Small intestine (tissue), 7 donors: Measurements from ENCODE around the gene POLA2. TPM values are rescaled to one million over a fixed set of nuclear protein-coding genes. Genes with fewer than 3 reads are reported as not detected.

Source experiments
- DNase-seq, 2 donors: peaks; one replicate each; pipeline versions ENCODE4 v3.0.0 to v3.0.0-alpha.2; 2013
- FAIRE-seq: peaks from 2 replicates; lab custom pipeline; 2012; peaks lifted over from hg19 to GRCh38; lab: Jason Lieb, UNC
- H3K27ac ChIP-seq, 3 donors: one replicate each; pipeline ENCODE4 v1.5.1; 2013; ENCODE audit warnings: low read length in 2 of 3, mild to moderate bottlenecking in 2 of 3, control low read depth in 1 of 3, inconsistent platforms in 1 of 3, low read depth in 1 of 3, moderate library complexity in 1 of 3
- H3K27me3 ChIP-seq, 3 donors: one replicate each; pipeline ENCODE4 v1.6.1; 2013; ENCODE audit warnings: low read length in 3 of 3, inconsistent platforms in 1 of 3; ENCODE audit not compliant: control insufficient read depth in 3 of 3, insufficient read depth in 3 of 3
- H3K36me3 ChIP-seq, 3 donors: one replicate each; pipeline ENCODE4 v1.6.1; 2013; ENCODE audit warnings: low read length in 3 of 3, inconsistent platforms in 1 of 3, low read depth in 1 of 3, mild to moderate bottlenecking in 1 of 3, moderate library complexity in 1 of 3; ENCODE audit not compliant: control insufficient read depth in 3 of 3, insufficient read depth in 2 of 3
- H3K4me1 ChIP-seq, 3 donors: one replicate each; pipeline ENCODE4 v1.6.1; 2013; ENCODE audit warnings: low read length in 2 of 3, inconsistent platforms in 1 of 3, low read depth in 1 of 3, mild to moderate bottlenecking in 1 of 3, moderate library complexity in 1 of 3; ENCODE audit not compliant: control insufficient read depth in 3 of 3, insufficient read depth in 2 of 3
- H3K4me3 ChIP-seq, 3 donors: one replicate each; pipeline ENCODE4 v1.5.1; 2013; ENCODE audit warnings: low read length in 3 of 3, control low read depth in 1 of 3, inconsistent platforms in 1 of 3, low read depth in 1 of 3, mild to moderate bottlenecking in 1 of 3, moderate library complexity in 1 of 3
- H3K9me3 ChIP-seq, 2 donors: one replicate each; pipeline ENCODE4 v1.6.1; 2013; ENCODE audit warnings: low read depth in 1 of 2, low read length in 1 of 2; ENCODE audit not compliant: control insufficient read depth in 2 of 2, insufficient read depth in 1 of 2
- WGBS, 3 donors: extraction: QIAGEN DNeasy Blood & Tissue Kit; methylation state at CpG; one replicate each; pipeline ENCODE4 v1.1.7; 2013; 5-methylcytosine and 5-hydroxymethylcytosine counted together
- polyA plus RNA-seq, 4 donors: library from polyadenylated mRNA; stranded (reverse) in 3 of 4; unstranded in 1 of 4; fragments of 200-250 nt in 3 of 4; fragments of 120-200 nt in 1 of 4; gene quantifications; one replicate each; pipeline versions ENCODE4 v1.2.1 to v1.2.3, GENCODE V29; 2013
- donor health status: healthy with polysubstance abuse.
- donor health status: control.
- donor health status: control.
- donor health status: Bipolar disorder and iron deficiency.
- donor health status: healthy.

POLA2 gene
- polyA plus RNA-seq, 4 donors = 1.3 to 14.8 (median 9.1) TPM

DNA sequence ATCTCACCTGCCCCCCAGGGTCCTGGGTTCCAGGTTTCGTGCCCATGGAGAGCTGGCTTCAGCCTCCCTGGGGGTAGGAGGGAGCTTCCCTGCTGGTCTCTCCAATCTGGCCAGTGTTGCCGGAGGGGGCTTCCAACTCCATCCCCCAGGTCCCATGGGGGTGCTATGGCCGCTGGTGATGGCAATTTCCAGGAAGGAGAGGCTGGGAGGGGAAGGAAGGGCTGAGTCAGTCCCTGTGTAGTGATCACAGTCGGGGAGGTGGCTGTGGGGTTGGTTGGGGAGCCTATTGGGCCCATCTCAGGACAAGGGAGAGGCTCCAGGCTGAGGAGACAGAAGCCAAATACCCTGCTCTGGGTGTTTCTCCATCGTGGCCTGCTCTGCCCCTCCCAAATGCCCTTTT lies 47.2 kb downstream of the POLA2 start:
- Histone ChIP-seq H3K4me1 (peaks cover 0 to 67% (median 9%) of the 10 kb centered on the region in 3 donors), H3K27ac (peak overlapping the region in 2 of 3 donors; percentile 42 to 69)
- WGBS, 3 donors = 54 to 66% (median 55%) methylated on average over 5 of the region's 5 CpGs

DNA sequence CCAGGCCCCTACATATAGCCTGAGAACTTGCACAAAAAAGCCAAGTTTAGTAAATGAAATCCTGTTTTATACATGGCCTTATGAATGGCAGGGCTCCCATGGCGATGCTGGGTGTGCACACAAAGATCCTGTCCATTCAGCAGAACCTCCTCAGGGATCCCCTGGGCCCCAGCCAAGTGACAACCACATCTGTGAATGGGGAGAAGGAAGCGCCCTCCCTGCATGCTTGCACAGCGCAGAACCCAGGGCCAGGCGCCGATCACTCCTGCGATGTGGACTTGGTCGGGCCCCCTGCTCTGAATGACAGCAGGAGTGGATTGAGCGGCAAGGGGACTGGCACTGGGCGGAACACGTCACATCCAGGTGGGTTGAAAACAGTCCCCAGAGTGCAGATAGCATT lies 48.5 kb downstream of the POLA2 start:
- FAIRE-seq (no peak), DNase-seq (no peak)
- H3K27me3 ChIP-seq = no peaks in the 10 kb centered on the region
- H3K4me1 ChIP-seq = peaks cover 0 to 57% (median 9%) of the 10 kb centered on the region in 3 donors
- H3K4me3 ChIP-seq = no peak overlapping the region
- WGBS, 3 donors = 71 to 88% (median 86%) methylated on average over 8 to 10 of the region's 10 CpGs
- no peak overlapping the region for H3K27ac ChIP-seq
- no peaks in the 10 kb centered on the region for H3K9me3 ChIP-seq
- peaks cover 0 to 28% (median 0%) of the 10 kb centered on the region in 3 donors for H3K36me3 ChIP-seq

More for the DNA sequence above, 47.2 kb downstream of the POLA2 start:
- DNase-seq (no peak), FAIRE-seq (no peak)
- H3K36me3 ChIP-seq = peaks cover 0 to 36% (median 0%) of the 10 kb centered on the region in 3 donors
- H3K9me3 ChIP-seq = no peaks in the 10 kb centered on the region
- H3K4me3 ChIP-seq = no peak overlapping the region
- H3K27me3 ChIP-seq = no peaks in the 10 kb centered on the region

DNA sequence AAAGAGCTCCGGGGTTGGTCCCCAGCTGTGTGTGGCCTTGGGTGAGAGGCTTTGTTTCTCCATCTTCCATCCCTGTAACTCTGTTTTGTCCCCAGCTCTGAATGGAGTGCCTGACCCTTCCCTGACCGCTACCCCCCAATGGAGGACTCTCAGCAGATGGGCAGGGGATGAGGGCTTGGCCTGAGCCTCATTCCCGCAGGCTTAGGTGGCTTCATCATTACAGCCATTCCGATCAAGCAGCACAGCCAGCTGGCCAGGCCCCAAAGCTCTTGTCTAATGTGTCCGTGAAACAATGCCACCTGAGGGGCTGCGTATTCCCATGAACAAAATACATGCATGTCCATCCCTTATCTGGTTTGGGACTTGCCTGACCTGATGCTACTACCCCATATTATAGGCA lies 49.0 kb downstream of the POLA2 start:
- Histone ChIP-seq H3K27ac (peak overlapping the region in 1 of 3 donors; percentile 20), H3K4me3 (no peak overlapping the region), H3K9me3 (no peaks in the 10 kb centered on the region), H3K27me3 (no peaks in the 10 kb centered on the region), H3K4me1 (peaks cover 0 to 53% (median 9%) of the 10 kb centered on the region in 3 donors), H3K36me3 (peaks cover 0 to 24% (median 0%) of the 10 kb centered on the region in 3 donors)
- DNase-seq (no peak), FAIRE-seq (no peak)
- WGBS, 3 donors = 53 to 63% (median 57%) methylated on average over 6 of the region's 6 CpGs

DNA sequence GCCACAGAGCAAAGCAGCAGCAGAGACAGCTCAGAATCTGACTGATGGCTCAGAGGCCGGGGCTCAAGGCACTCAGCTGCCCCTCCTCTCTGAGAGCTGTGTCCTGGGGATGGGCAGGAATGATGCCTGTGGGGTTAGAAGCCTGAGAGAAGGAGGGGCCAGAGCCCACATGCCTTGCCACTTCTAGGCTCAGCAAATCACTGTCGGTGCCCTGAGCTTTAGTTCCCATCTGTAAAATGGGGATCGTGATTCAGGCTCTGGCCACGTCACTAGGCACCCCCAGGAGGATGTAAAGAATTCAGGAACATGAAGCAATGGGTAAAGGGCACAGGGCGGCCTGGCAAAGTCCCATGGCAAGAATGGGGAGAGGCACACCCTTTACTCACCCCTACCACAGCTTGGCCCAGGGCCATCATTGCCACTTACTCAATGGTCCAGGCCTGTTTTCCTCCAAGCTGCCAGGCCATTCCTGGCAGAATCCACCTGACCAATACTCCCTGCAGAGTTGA lies 49.5 kb downstream of the POLA2 start:
- DNase-seq (peak in 1 of 2 donors; percentile 82), FAIRE-seq (no peak)
- H3K27ac ChIP-seq = peak overlapping the region in 1 of 3 donors; percentile 20
- peaks cover 0 to 22% (median 0%) of the 10 kb centered on the region in 3 donors for H3K36me3 ChIP-seq
- no peak overlapping the region for H3K4me3 ChIP-seq
- H3K4me1 ChIP-seq = peaks cover 0 to 52% (median 9%) of the 10 kb centered on the region in 3 donors
- no peaks in the 10 kb centered on the region for H3K9me3 ChIP-seq
- WGBS, 3 donors = 33 to 58% (median 49%) methylated on average over 5 of the region's 5 CpGs
- no peaks in the 10 kb centered on the region for H3K27me3 ChIP-seq

DNA sequence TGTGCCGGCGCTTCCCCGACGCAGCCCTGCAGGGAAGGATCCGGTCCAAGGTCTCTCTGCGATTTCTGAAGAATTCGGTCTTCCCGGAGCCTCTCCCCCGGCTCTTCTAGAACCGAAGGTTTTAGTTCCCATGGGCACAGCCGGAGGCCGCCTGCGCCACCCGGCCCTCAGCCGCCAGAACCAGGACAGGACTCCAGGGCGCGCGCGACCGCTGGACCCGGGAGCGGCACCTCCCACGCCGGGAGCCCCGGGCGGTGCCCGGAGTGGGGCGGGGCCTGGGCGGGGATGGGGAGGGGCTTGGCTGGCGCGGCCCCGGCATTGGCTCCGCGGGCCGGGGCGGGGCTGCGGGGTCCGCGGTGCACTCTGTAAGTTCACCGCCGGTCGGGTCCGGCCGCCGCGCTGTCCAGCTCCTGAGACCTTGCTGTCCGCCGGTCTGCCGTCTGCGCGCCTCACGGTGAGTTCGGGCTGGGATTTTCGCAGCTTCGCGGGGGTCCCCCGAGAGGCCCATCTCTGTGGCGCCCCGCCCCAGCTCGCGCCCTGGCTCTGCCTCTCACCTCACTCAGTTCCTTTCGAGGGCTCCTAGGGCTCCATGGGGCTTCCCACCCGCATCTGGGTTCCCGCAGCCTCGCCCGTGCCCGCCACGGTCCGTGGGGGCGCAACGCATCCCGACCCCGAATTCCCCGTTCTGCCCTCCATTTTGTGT lies 52.9 kb downstream of the POLA2 start, which contains the start of gene CDC42EP2:
TSS of gene CDC42EP2 (plus strand) at position 366 of the 703 bp plus-strand sequence. CDS start 6,033 bp downstream, outside the sequence.
- H3K36me3 ChIP-seq = peaks cover 0 to 21% (median 0%) of the 10 kb centered on the region in 3 donors
- 1% methylated on average over 49 to 74 of the region's 74 CpGs for WGBS, 3 donors
- H3K4me1 ChIP-seq = peaks cover 0 to 44% (median 0%) of the 10 kb centered on the region in 3 donors
- peak within 1 kb of the TSS; percentile 76 to 94 (median 91) for H3K27ac ChIP-seq
- peak within 1 kb of the TSS; percentile 63 to 97 (median 97) for H3K4me3 ChIP-seq
- H3K27me3 ChIP-seq = no peaks in the 10 kb centered on the region
- no peaks in the 10 kb centered on the region for H3K9me3 ChIP-seq
- FAIRE-seq (no peak), DNase-seq (peak; percentile 89 to 94)

DNA sequence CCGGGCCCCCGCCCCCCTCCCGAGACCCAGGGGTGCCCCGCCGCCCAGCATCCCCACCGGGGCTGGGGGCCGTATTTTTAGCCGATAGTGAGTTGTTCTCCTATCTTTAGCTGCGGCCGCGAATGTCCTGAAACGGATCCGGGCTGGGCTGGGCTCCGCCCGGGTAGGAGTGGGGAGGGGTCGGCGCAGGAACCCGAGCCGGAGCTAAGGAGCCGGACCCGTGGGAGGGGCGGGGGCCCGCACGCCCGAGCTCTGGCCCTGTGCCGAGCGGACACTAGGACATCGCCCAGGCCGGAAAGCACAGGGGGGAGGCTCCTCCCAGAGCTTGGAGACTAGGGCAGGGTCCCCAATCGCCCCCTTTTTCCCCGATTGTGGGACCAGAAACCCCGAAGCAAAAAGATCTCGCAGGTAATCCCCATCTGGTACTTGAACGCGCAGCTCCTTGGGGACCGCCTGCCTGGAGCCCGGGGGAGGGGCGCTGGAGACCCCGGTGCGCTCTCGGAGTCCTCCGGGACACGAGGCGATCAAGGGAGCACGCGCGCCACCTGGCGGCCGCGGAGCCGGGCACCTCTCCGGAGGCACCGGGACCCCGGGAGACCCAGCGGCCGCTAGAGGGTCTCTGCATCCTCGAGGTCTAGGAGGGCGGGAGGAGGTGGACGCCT lies 53.6 kb downstream of the POLA2 start:
- peak overlapping the region; percentile 63 to 97 (median 97) for H3K4me3 ChIP-seq
- FAIRE-seq = no peak
- peaks cover 0 to 38% (median 0%) of the 10 kb centered on the region in 3 donors for H3K4me1 ChIP-seq

DNA sequence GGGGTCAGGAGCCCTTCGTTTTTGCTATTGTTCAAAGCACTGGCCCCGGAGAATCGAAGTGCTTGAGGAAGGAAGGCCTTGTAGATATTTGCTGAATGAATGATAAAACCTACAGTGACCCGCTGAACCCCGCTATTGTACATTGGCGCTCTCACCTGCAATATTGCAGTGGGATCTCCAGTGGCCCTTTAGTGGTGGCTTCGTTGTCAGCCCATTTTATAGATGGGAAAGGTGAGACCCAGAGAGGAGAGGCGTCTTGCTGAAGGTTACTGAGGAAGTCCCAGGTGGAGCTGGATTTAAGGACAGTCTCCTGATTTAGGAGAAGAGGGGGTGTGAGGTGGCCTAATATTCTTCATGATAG lies 54.1 kb downstream of the POLA2 start:
- FAIRE-seq (no peak), DNase-seq (no peak)
- Histone ChIP-seq H3K36me3 (peaks cover 0 to 24% (median 0%) of the 10 kb centered on the region in 3 donors), H3K9me3 (no peaks in the 10 kb centered on the region), H3K27ac (peak overlapping the region; percentile 76 to 94 (median 91)), H3K4me3 (peak overlapping the region; percentile 63 to 97 (median 97)), H3K4me1 (peaks cover 0 to 33% (median 0%) of the 10 kb centered on the region in 3 donors), H3K27me3 (no peaks in the 10 kb centered on the region)
- 6 to 19% (median 12%) methylated on average over 8 of the region's 8 CpGs for WGBS, 3 donors

More for the DNA sequence above, 53.6 kb downstream of the POLA2 start:
- Histone ChIP-seq H3K9me3 (no peaks in the 10 kb centered on the region), H3K36me3 (peaks cover 0 to 21% (median 0%) of the 10 kb centered on the region in 3 donors), H3K27me3 (no peaks in the 10 kb centered on the region), H3K27ac (peak overlapping the region; percentile 76 to 94 (median 91))
- DNase-seq = peak; percentile 68 to 91
- 0 to 1% (median 1%) methylated on average over 53 to 59 of the region's 59 CpGs for WGBS, 3 donors
